K562 (cell line): ENCODE results near the gene ARID3C.

Experiments
- FOXP4 ChIP-seq: sonication (generic); formaldehyde crosslinking; IDR thresholded peaks from 2 replicates; pipeline ENCODE4 v1.8.0; 2022; ENCODE audit warnings: mild to moderate bottlenecking, missing genetic modification reagents, borderline replicate concordance
- NR2C1 ChIP-seq, 2 experiments: fragments of 450-650 bp; IDR thresholded peaks; 2 replicates each; pipeline ENCODE4 v1.6.1; 2017; ENCODE audit warnings: mild to moderate bottlenecking in 2 of 2, antibody characterized with exemption in 1 of 2, inconsistent platforms in 1 of 2, missing compliant biosample characterization in 1 of 2, missing genetic modification characterization in 1 of 2
- POLR2A ChIP-seq: fragments of 450-650 bp; conservative IDR thresholded peaks from 2 replicates; pipeline ENCODE4 v1.6.1; 2016
- REST ChIP-seq, 2 experiments: fragments of 450-650 bp; formaldehyde crosslinking in 1 of 2; IDR thresholded peaks; 2 replicates each; pipeline versions ENCODE4 v1.4.0 to v1.6.1; 2014 to 2020; ENCODE audit warnings: mild to moderate bottlenecking in 2 of 2, borderline replicate concordance in 1 of 2, low read depth in 1 of 2
- STAT6 ChIP-seq: sonication (generic); formaldehyde crosslinking; IDR thresholded peaks from 2 replicates; pipeline ENCODE4 v1.8.1; 2023; ENCODE audit warnings: mild to moderate bottlenecking, missing genetic modification reagents
- USF1 ChIP-seq: sonication (generic); formaldehyde crosslinking; IDR thresholded peaks from 2 replicates; pipeline ENCODE4 v1.9.0; 2022; ENCODE audit warnings: mild to moderate bottlenecking, missing genetic modification reagents

GRCh38 chr9:34611251-34611810 lies 17.5 kb downstream of the ARID3C start:
- no peak for TF ChIP-seq USF1
- TF ChIP-seq STAT6 (CRISPR knock-in tag), result no peak
- TF ChIP-seq REST (IDR thresholded peaks at IDR 0.05; ENCODE audit: borderline replicate concordance), result no peak
- TF ChIP-seq REST (CRISPR knock-in tag; IDR thresholded peaks at IDR 0.05; ENCODE audit: low read depth), result no peak
- TF ChIP-seq NR2C1 (IDR thresholded peaks at IDR 0.05), result no peak
- no peak for TF ChIP-seq NR2C1 (tag; IDR thresholded peaks at IDR 0.05)
- no peak for TF ChIP-seq POLR2A
- no peak for TF ChIP-seq FOXP4 (CRISPR knock-in tag)
